ENCODE results near the gene AKNAD1. TPM values are rescaled to one million over a fixed set of nuclear protein-coding genes. Genes with fewer than 3 reads are reported as not detected.

Gene AKNAD1
- total and polyA plus RNA-seq, 4 experiments from 2014 or later = not detected

- H3K9me3 Mint-ChIP-seq = no peaks in the 10 kb centered on the region
- Histone ChIP-seq H3K9me3 (ENCODE audit: control insufficient read depth in 1 of 2, low read length in 2 of 2) (no peaks in the 10 kb centered on the region), H3K4me1 (ENCODE audit: insufficient read depth, low read length) (no peaks in the 10 kb centered on the region), H3K36me3 (ENCODE audit: insufficient read depth, low read length) (no peaks in the 10 kb centered on the region), H3K27ac (ENCODE audit: low read depth, low read length) (no peak overlapping the region), H3K27me3 (ENCODE audit: insufficient read depth, low read length) (no peaks in the 10 kb centered on the region), H3K4me3 (ENCODE audit: low read length in 2 of 2) (no peak overlapping the region)
- no peaks in the 10 kb centered on the region for H3K36me3 Mint-ChIP-seq
- peak overlapping the region in 2 of 7 donors; percentile 9 to 50 for H3K27ac Mint-ChIP-seq
- POLR2A ChIA-PET (ENCODE audit: partially characterized antibody) = no interaction called here
- CTCF ChIA-PET (ENCODE audit: partially characterized antibody) = interaction anchor here (1.1 to 4.6 kb wide), 2 partner anchors 13 to 16 kb away, joined by 3 to 22 read pairs; no protein-coding TSS in a partner anchor
- no peak overlapping the region for H3K4me3 Mint-ChIP-seq
- no peak for DNase-seq
- intact Hi-C loops (cut with micrococcal nuclease) = no loop called here
- no peaks in the 10 kb centered on the region for H3K4me1 Mint-ChIP-seq
- H3K27me3 Mint-ChIP-seq = no peaks in the 10 kb centered on the region
Observed at GRCh38 chr1:108843390-108844137, 13.3 kb downstream of the AKNAD1 start.

GRCh38 chr1:108842525-108843181 lies 14.2 kb downstream of the AKNAD1 start:
- H3K4me1 Mint-ChIP-seq = no peaks in the 10 kb centered on the region
- Histone ChIP-seq H3K27me3 (ENCODE audit: insufficient read depth, low read length) (no peaks in the 10 kb centered on the region), H3K36me3 (ENCODE audit: insufficient read depth, low read length) (no peaks in the 10 kb centered on the region), H3K4me1 (ENCODE audit: insufficient read depth, low read length) (no peaks in the 10 kb centered on the region), H3K27ac (ENCODE audit: low read depth, low read length) (no peak overlapping the region), H3K9me3 (ENCODE audit: control insufficient read depth in 1 of 2, low read length in 2 of 2) (no peaks in the 10 kb centered on the region), H3K4me3 (ENCODE audit: low read length in 2 of 2) (no peak overlapping the region)
- H3K27me3 Mint-ChIP-seq = peaks cover 0 to 2% of the 10 kb centered on the region in 2 donors
- peaks cover 0 to 5% (median 0%) of the 10 kb centered on the region in 8 donors for H3K9me3 Mint-ChIP-seq
- ChIA-PET POLR2A (ENCODE audit: partially characterized antibody) (no interaction called here), CTCF (ENCODE audit: partially characterized antibody) (interaction anchor here (2.2 kb wide), 1 partner anchor 15 kb away, joined by 6 read pairs; no protein-coding TSS in a partner anchor)
- no peak overlapping the region for H3K4me3 Mint-ChIP-seq
- H3K36me3 Mint-ChIP-seq = no peaks in the 10 kb centered on the region
- intact Hi-C loops (cut with micrococcal nuclease) = no loop called here
- H3K27ac Mint-ChIP-seq = no peak overlapping the region
- DNase-seq = no peak

GRCh38 chr1:108841703-108842102 lies 15.2 kb downstream of the AKNAD1 start:
- no peak overlapping the region for H3K27ac ChIP-seq (ENCODE audit: low read depth, low read length)
- intact Hi-C loops (cut with micrococcal nuclease) = no loop called here
- CTCF ChIA-PET (ENCODE audit: partially characterized antibody) = interaction anchor here (2.2 kb wide), 1 partner anchor 14 kb away, joined by 6 read pairs; no protein-coding TSS in a partner anchor
- no peaks in the 10 kb centered on the region for H3K9me3 ChIP-seq (ENCODE audit: control insufficient read depth in 1 of 2, low read length in 2 of 2)
- POLR2A ChIA-PET (ENCODE audit: partially characterized antibody) = no interaction called here
- H3K27me3 Mint-ChIP-seq = peaks cover 0 to 2% of the 10 kb centered on the region in 2 donors
- no peak overlapping the region for H3K27ac Mint-ChIP-seq
- H3K4me3 ChIP-seq (ENCODE audit: low read length in 2 of 2) = no peak overlapping the region
- no peak overlapping the region for H3K4me3 Mint-ChIP-seq
- no peaks in the 10 kb centered on the region for H3K27me3 ChIP-seq (ENCODE audit: insufficient read depth, low read length)
- H3K4me1 ChIP-seq (ENCODE audit: insufficient read depth, low read length) = no peaks in the 10 kb centered on the region
- H3K36me3 ChIP-seq (ENCODE audit: insufficient read depth, low read length) = no peaks in the 10 kb centered on the region
- H3K36me3 Mint-ChIP-seq = no peaks in the 10 kb centered on the region
- H3K4me1 Mint-ChIP-seq = no peaks in the 10 kb centered on the region
- DNase-seq = no peak
- peaks cover 0 to 8% (median 0%) of the 10 kb centered on the region in 8 donors for H3K9me3 Mint-ChIP-seq

GRCh38 chr1:108832929-108833328 lies 24.0 kb downstream of the AKNAD1 start:
- peaks cover 0 to 10% (median 6%) of the 10 kb centered on the region in 4 donors for H3K4me1 Mint-ChIP-seq
- peaks cover 8% of the 10 kb centered on the region for H3K4me1 ChIP-seq (ENCODE audit: insufficient read depth, low read length)
- intact Hi-C loops (cut with micrococcal nuclease) = no loop called here
- no peaks in the 10 kb centered on the region for H3K27me3 ChIP-seq (ENCODE audit: insufficient read depth, low read length)
- peaks cover 0 to 5% (median 0%) of the 10 kb centered on the region in 8 donors for H3K9me3 Mint-ChIP-seq
- no peak overlapping the region for H3K4me3 Mint-ChIP-seq
- no peak overlapping the region for H3K27ac ChIP-seq (ENCODE audit: low read depth, low read length)
- ChIA-PET POLR2A (ENCODE audit: partially characterized antibody) (interaction anchor here (0.6 kb wide), 1 partner anchor 36 kb away, joined by 3 read pairs; no protein-coding TSS in a partner anchor), CTCF (ENCODE audit: partially characterized antibody) (interaction anchor here (1.3 to 10.2 kb wide), 2 partner anchors 29 to 64 kb away, joined by 4 to 238 read pairs; no protein-coding TSS in a partner anchor)
- H3K27ac Mint-ChIP-seq = no peak overlapping the region
- no peaks in the 10 kb centered on the region for H3K36me3 ChIP-seq (ENCODE audit: insufficient read depth, low read length)
- H3K27me3 Mint-ChIP-seq = peaks cover 6 to 11% of the 10 kb centered on the region in 2 donors
- no peak overlapping the region for H3K4me3 ChIP-seq (ENCODE audit: low read length in 2 of 2)
- no peaks in the 10 kb centered on the region for H3K9me3 ChIP-seq (ENCODE audit: control insufficient read depth in 1 of 2, low read length in 2 of 2)
- H3K36me3 Mint-ChIP-seq = no peaks in the 10 kb centered on the region
- no peak for DNase-seq

GRCh38 chr1:108831225-108831624 lies 25.7 kb downstream of the AKNAD1 start:
- peaks cover 8% of the 10 kb centered on the region for H3K4me1 ChIP-seq (ENCODE audit: insufficient read depth, low read length)
- no peaks in the 10 kb centered on the region for H3K36me3 ChIP-seq (ENCODE audit: insufficient read depth, low read length)
- DNase-seq = no peak
- H3K27ac Mint-ChIP-seq = peak overlapping the region in 1 of 7 donors; percentile 59
- no peaks in the 10 kb centered on the region for H3K9me3 Mint-ChIP-seq
- H3K27ac ChIP-seq (ENCODE audit: low read depth, low read length) = no peak overlapping the region
- ChIA-PET CTCF (ENCODE audit: partially characterized antibody) (interaction anchor here (1.0 to 10.2 kb wide), 6 partner anchors 13 to 280 kb away, joined by 3 to 238 read pairs (median 15); a partner anchor contains a TSS), POLR2A (ENCODE audit: partially characterized antibody) (no interaction called here)
- no peak overlapping the region for H3K4me3 ChIP-seq (ENCODE audit: low read length in 2 of 2)
- intact Hi-C loops (cut with micrococcal nuclease) = no loop called here
- H3K9me3 ChIP-seq (ENCODE audit: control insufficient read depth in 1 of 2, low read length in 2 of 2) = no peaks in the 10 kb centered on the region
- no peaks in the 10 kb centered on the region for H3K36me3 Mint-ChIP-seq
- peaks cover 6 to 8% of the 10 kb centered on the region in 2 donors for H3K27me3 Mint-ChIP-seq
- peaks cover 0 to 10% (median 7%) of the 10 kb centered on the region in 4 donors for H3K4me1 Mint-ChIP-seq
- no peak overlapping the region for H3K4me3 Mint-ChIP-seq
- no peaks in the 10 kb centered on the region for H3K27me3 ChIP-seq (ENCODE audit: insufficient read depth, low read length)

- no peak overlapping the region for H3K4me3 ChIP-seq (ENCODE audit: low read length in 2 of 2)
- POLR2A ChIA-PET (ENCODE audit: partially characterized antibody) = no interaction called here
- H3K27me3 Mint-ChIP-seq = peaks cover 4 to 6% of the 10 kb centered on the region in 2 donors
- H3K27me3 ChIP-seq (ENCODE audit: insufficient read depth, low read length) = no peaks in the 10 kb centered on the region
- no peaks in the 10 kb centered on the region for H3K9me3 ChIP-seq (ENCODE audit: control insufficient read depth in 1 of 2, low read length in 2 of 2)
- no peaks in the 10 kb centered on the region for H3K36me3 ChIP-seq (ENCODE audit: insufficient read depth, low read length)
- peaks cover 8% of the 10 kb centered on the region for H3K4me1 ChIP-seq (ENCODE audit: insufficient read depth, low read length)
- no peaks in the 10 kb centered on the region for H3K36me3 Mint-ChIP-seq
- no peak for DNase-seq
- H3K4me3 Mint-ChIP-seq = no peak overlapping the region
- peaks cover 0 to 10% (median 7%) of the 10 kb centered on the region in 4 donors for H3K4me1 Mint-ChIP-seq
- H3K9me3 Mint-ChIP-seq = no peaks in the 10 kb centered on the region
- H3K27ac Mint-ChIP-seq = no peak overlapping the region
- CTCF ChIA-PET (ENCODE audit: partially characterized antibody) = interaction anchor here (0.9 to 10.2 kb wide), 20 partner anchors 10 to 284 kb away, joined by 3 to 238 read pairs (median 7); partner anchors contain the start of genes GPSM2 and PRPF38B
- intact Hi-C loops (cut with micrococcal nuclease) = no loop called here
- no peak overlapping the region for H3K27ac ChIP-seq (ENCODE audit: low read depth, low read length)
Observed at GRCh38 chr1:108830119-108831008, 26.5 kb downstream of the AKNAD1 start.
